ENCODE data around the gene MALSU1. TPM values are rescaled to one million over a fixed set of nuclear protein-coding genes. Genes with fewer than 3 reads are reported as not detected.

The MALSU1 gene
- 10 to 100 TPM; 47.8 to 61.9 (median 53.9) TPM for polyA plus RNA-seq (ENCODE audit: insufficient read length in 4 of 4)

DNA sequence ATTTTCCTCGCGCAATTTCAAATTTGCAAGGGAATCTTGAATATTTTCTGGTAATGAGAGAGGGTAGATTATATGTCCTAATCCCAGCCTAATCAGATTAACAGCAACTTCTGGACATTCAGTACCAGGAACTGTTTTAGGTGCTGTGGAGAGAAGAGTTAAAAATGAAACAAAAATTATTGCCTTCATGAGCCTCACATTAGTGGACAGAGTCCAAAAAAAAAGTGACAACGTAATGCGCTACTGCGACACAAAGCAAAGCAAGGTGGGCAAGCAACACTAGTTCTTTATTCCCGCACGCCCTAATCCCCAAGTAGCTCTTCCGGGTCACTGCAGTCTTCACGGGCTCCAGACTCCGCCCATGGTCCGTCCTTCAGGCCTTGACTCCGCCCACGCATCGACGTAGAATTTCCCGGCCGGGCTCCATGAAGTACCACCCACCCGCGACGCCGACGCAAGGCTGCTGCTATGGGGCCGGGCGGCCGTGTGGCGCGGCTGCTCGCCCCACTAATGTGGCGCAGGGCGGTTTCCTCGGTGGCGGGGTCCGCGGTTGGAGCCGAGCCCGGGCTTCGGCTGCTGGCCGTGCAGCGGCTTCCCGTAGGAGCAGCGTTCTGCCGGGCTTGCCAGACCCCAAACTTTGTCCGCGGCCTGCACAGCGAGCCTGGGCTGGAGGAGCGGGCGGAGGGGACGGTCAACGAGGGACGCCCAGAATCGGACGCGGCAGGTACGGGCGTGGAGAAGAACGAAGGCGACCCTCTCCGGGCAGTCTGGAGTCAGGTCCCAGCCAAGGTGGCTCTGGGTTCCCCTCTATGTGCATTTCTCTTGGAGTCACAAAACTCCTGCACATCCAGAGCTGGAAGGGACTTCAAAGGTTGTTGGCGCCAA, at the start of gene MALSU1:
TSS of gene MALSU1 (plus strand) at position 455 of the 885 bp plus-strand sequence. CDS start at position 469, 14 bp downstream.
- DNase-seq (ENCODE audit: low read depth in 4 of 4, low spot score in 2 of 4): peak; percentile 85 to 96 (median 92)

DNA sequence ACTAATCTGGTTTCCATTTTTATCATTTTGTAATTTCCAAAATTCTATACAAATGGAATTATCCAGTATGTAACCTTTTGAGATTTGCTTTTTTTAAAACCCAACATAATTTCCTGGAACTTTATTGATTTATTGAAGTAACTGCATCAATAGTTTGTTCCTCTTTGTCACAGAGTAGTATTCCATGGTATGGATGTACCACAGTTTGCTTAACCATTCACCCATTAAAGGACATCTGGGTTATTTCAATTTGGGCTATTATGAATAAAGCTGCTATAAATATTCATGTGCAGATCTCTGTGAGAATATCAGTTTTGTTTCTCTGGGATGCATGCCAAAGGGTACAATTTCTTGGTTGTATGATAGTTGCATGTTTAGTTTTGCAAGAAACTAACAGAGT, 49.7 kb upstream of the MALSU1 start:
- no peak for DNase-seq (ENCODE audit: low read depth in 4 of 4, low spot score in 2 of 4)

DNA sequence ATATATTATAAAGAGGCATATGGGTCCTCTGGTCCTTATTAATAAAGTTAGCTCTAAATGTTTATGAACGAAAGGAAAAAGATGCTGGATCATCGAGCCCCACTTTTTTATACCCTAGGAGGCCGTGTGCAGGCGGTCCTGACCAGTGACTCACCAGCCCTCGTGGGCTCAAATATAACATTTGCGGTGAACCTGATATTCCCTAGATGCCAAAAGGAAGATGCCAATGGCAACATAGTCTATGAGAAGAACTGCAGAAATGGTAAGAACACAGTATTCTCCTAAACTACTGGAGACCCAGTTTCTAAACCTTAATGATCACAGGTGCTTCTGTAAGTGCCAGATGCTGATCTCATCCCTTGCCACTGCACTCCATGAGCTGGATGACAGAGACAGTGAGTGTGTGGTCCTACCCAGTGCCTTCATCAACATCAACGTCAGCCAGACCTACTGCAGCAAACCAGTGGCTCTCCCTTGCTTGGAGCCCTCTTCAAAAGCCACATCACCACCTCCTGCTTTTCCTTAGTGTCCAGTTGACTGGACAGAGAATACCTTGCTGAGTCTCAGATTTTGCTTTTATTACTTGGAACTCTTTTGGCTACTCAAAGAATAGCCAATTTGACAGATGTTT, 45.0 kb upstream of the MALSU1 start:
- no peak for DNase-seq (ENCODE audit: low read depth in 4 of 4, low spot score in 2 of 4)

DNA sequence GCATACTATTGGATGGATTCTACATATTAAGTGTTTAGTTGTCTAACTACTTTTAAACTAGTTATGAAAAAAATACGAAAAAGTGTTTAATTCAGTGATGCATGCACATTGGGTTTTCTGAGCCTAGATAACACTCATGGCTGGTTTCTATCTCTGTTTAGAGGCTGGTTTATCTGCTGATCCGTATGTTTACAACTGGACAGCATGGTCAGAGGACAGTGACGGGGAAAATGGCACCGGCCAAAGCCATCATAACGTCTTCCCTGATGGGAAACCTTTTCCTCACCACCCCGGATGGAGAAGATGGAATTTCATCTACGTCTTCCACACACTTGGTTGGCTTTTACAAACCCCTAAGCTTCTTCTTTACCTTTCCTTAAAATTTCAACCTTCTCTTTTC, 42.4 kb upstream of the MALSU1 start:
- DNase-seq (ENCODE audit: low read depth in 4 of 4, low spot score in 2 of 4): no peak

DNA sequence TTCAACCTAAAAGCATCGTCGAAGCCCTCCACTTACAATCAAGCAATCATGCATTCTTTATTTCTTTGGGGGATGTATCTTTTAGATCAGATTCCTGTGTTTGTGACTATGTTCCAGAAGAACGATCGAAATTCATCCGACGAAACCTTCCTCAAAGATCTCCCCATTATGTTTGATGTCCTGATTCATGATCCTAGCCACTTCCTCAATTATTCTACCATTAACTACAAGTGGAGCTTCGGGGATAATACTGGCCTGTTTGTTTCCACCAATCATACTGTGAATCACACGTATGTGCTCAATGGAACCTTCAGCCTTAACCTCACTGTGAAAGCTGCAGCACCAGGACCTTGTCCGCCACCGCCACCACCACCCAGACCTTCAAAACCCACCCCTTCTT, 38.8 kb upstream of the MALSU1 start:
- DNase-seq (ENCODE audit: low read depth in 4 of 4, low spot score in 2 of 4): no peak

DNA sequence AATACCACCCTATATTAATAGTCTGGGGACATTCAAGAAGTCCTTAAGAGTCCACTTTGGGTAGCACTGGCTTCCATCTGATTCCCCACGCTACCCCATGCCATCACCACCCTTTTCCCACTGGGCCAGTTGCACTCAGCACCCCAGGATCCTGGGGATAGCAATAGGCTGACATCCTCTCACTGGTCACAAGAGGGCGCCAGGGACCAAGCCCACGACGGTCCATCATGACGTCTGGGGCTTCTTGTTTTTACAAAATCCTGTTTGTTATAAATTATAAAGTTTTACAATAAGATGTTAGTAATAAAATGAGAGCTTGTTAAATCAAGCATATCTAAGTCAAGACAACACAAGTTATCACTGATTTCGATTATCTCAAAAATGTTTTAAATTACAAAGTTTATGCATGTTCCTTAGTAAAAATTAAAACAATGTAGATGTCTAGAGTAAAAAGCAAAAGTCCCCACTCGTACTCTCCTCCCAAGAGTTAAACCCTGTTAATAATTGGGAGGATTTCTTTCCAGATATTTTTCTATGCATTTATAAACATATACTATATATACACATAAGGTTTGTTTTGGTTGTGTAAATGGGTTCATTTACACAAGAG, 37.2 kb upstream of the MALSU1 start:
- DNase-seq (ENCODE audit: low read depth in 4 of 4, low spot score in 2 of 4): no peak

DNA sequence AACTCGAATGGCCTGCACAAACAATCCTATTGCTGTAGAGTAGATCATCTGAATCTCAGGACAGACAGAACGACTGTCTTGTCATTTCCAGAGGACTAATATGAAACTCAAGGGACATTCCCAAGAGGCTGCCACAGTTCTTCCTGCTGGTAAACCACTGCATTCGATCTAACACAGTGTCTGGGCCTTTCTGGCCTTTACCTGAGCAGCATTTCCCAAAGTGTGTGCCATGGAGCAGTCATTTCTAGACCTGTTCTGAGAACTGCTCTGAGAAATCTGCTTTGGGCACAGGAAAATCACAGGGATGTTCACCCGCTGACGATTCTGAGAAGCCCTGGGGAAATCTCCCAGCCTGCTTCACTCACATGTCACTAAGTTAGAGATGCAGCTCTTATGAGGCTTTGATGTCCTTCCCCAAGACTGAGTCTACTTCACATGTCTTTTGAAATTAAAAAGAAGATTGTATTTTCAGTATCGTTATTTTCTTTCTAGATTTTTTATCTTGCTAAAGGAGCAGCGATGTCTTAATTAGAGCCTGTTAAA, 34.2 kb upstream of the MALSU1 start:
- DNase-seq (ENCODE audit: low read depth in 4 of 4, low spot score in 2 of 4): no peak

DNA sequence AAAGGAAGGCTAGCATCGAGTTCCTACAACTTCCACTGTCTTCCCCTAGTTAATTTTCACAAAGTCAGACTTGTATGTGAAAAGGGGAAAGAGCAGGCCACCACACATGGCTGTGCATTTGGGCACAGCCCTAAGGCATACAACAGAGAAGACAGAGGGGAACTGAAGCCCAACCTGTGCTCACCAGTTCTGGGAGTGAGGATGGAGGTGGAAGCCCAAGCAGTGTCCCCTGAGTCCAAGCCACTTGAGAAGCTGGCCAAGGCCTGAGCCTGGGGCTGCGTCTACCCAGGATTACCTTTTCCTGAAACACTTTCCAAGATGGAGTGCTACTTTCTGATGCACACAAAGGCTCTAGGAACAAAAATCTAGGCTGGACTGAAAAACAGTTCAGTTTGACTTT, 32.2 kb upstream of the MALSU1 start:
- DNase-seq (ENCODE audit: low read depth in 4 of 4, low spot score in 2 of 4): no peak

DNA sequence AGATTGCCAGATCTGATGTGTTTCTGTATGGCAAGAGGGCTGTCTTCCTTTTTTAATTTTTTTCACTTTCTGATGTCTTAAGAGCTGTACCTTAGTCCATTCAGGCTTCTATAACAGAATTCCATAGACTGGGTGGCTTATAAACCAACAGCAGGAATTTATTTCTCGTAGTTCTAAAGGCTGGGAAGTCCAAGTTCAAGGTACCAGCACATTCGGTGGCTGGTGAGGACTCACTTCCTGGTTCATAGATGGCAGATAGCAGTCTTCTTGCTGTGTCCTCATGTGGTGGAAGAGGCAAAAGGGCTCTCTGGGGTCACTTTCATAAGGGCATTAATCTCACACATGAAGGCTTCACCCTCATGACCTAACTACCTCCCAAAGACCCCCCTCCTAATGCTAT, 31.8 kb upstream of the MALSU1 start:
- DNase-seq (ENCODE audit: low read depth in 4 of 4, low spot score in 2 of 4): no peak

DNA sequence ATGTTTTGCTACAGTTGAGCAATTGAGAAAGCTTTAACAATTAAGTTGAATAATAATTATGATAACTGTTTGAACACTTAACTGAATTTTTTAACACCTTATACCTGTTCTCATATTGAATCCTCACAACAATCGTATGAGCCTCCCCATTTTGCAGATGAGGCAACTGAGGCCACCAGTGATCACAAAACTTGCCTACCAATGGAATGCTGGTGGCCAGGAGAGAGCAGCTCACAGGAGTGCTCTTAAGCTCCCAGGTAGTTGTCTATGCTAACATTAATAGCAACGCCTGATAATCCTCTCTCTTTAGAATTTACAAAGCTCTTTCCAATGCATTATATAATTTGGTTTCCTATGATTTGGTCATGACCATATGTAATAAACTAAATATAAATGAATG, 31.0 kb upstream of the MALSU1 start:
- DNase-seq (ENCODE audit: low read depth in 4 of 4, low spot score in 2 of 4): no peak

DNA sequence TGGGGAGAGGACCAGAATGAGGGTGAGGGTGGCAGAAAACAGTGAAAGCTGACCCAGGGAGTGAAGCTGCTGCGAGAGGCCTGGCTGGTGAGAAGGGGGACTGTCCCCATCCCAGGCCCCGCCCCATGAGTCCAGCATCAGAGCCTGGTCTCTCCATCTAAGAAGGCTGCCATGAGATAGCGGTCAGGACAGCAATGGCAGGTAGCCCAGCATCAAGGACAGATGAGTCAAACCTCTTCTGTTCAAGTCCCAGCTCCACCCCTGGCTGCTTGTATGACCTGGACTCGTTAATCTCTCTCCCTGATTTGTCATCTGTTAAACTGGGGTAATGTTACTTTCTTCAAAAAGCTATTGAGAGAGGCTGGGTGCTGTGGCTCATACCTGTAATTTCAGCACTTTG, 30.4 kb upstream of the MALSU1 start:
- DNase-seq (ENCODE audit: low read depth in 4 of 4, low spot score in 2 of 4): no peak

DNA sequence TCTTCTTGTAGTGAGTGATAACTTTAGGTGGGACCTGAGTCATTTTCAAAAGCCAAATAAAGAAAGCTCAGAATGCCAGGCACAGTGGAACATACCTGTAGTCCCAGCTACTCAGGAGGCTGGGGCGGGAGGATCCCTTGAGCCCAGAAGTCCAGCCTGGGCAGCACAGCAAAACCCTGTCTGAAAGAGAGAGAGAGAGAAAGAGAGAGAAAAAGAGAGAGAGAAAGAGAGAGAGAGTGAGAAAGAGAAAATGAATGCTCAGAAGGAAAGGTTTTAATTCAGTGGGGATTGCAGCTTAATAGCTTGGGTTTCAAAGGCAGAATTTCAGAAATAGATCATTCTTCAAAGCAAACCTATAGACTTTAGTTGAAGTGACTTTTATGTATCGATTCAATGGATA, 26.9 kb upstream of the MALSU1 start:
- DNase-seq (ENCODE audit: low read depth in 4 of 4, low spot score in 2 of 4): no peak

DNA sequence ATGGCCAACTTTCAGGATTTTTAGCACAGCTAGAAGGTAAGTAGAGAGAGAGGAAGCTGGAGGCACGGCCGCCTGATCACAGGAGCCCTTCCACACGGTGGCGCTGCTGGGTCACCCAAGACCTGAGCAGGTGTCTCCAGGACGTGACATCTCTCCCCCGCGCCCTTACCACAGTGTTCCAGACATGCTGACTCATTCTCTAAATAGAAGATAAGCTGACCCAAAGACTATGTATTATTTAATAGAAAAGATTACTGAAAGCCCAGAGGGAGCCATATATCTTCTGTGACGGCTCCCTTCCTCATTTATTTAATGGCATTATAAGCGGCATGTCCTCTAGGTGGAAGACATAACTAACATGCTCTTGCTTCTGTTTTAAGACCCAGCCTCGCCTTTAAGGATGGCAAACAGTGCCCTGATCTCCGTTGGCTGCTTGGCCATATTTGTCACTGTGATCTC, 26.0 kb upstream of the MALSU1 start:
- peak in 3 of 4 donors; percentile 26 to 62 (median 41) for DNase-seq (ENCODE audit: low read depth in 4 of 4, low spot score in 2 of 4)

DNA sequence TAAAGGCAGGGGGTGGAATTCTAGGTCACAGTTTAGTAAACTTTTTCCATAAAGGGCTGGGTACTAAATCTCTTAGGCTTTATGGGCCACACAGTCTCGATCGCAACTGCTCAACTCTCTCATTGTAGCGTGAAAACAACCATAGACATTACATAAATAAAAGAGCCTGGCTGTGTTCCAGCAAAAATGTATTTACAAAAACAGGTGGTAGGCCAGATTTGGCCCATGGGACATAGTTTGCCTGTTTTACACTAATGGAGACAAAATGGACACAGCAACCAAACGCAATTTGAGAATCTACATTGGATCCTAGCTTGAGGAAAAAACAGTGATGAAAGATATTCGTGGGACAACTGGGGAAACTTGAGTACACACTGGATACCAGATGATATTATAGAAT, 23.2 kb upstream of the MALSU1 start:
- DNase-seq (ENCODE audit: low read depth in 4 of 4, low spot score in 2 of 4): no peak

DNA sequence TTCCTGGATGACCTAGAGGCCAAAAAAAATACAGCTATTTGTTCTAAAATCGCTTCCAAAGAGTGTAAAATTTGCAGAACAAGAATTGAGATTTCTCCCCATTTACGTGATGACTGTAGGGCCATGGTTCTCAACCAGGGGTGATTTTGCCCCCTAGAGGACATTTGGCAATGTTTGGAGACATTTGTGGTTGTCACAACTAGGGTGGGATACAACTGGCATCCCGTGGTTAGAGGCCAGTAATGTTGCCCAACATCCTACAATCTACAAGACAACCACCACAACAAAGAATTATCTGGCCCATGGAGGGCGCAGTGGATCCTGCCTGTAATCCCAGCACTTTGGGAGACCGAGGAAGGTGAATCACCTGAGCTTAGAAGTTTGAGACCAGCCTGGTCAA, 22.8 kb upstream of the MALSU1 start:
- no peak for DNase-seq (ENCODE audit: low read depth in 4 of 4, low spot score in 2 of 4)

DNA sequence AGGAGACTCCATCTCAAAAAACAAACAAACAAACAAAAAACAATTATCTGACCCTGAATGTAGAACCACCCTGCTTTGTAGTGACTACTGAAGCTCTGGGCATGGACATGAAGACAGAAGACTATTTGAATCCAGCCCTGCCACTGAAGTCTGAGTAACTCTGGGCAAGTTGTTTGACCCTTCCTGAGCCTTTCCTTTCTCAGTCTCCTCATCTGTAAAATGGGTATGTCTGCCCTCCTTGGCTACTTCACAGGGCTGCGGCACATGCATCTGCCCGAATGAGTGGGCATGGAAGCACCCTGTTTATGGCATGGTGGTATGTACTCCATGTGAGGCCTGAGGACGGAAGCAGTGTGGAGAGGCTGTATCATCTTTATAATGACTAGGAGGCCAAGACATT, 22.2 kb upstream of the MALSU1 start:
- no peak for DNase-seq (ENCODE audit: low read depth in 4 of 4, low spot score in 2 of 4)

DNA sequence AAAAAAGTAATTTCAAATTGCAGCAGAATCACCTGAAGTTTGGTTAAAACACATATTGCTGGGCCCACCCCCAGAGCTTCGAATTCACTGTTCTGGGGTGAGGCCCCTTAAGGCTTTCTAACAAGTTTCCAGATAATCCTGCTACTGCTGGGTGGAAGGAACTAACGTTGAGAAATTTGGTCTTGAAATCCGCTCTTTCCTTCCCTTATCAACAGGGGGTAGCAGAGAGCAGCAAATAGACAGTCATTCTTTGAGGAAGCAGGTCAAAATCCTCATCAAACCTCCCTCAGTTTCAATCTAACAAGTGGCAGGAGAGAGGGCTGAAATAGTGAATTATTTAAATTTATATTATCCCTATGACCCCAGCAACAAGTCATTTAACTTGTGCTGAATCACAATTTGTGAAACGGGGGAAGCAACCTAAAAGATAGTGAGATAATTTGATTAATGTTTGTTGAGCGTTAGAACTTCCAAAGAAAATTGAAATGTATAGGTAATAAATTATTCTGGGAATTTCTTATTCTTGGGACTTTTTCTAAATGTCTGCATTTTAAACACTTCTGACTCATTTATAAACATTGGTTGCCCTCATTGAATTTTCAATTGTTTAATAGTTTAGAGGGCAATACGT, 21.7 kb upstream of the MALSU1 start:
- DNase-seq (ENCODE audit: low read depth in 4 of 4, low spot score in 2 of 4): peak in 1 of 4 donors; percentile 66

DNA sequence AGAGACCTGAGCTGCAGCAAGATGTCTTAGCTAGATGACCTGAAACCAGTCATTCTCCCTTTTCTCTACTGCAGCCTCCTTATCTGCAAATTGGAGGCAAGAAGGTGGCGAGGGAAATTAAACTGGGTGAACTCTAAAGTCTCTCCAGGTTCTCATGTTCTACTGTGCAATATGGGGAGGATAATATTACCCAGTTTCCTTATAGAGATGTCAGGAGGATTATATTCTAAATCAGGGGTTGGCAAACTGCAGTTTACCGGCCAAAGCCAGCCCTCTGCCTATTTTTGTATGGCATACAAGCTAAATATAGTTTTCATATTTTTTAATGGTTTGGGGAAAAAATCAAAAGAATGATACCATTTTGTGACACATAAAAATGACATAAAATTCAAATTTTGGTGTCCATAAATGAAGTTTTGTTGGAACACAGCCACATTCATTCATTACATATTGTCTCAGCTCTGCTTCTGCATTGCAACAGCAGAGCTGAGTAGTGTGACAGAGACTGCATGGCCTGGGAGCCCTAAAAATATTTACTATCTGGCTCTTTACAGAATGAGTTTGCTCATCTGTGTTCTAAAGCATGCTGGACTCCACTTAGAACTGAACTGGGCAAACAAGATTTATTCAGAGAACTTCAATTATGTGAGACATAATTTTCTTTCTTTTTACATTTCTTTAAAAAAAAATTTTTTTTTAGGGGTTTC, 19.2 kb upstream of the MALSU1 start:
- no peak for DNase-seq (ENCODE audit: low read depth in 4 of 4, low spot score in 2 of 4)

DNA sequence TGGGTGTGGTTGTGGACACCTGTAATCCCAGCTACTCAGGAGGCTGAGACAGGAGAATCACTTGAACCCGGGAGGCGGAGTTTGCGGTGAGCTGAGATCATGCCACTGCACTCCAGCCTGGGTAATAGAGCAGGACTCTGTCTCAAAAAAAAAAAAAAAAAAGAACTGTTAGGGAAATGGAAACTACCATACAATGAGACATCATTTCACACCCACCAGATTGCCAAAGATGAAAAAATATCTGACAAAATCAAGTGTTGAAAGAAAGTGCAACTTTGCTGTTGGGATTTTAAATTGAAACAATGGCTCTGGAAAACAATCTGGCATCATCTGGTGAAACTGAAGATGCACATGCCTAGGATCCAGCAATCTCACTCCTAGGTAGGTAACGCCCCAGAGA, 16.1 kb upstream of the MALSU1 start:
- no peak for DNase-seq (ENCODE audit: low read depth in 4 of 4, low spot score in 2 of 4)

DNA sequence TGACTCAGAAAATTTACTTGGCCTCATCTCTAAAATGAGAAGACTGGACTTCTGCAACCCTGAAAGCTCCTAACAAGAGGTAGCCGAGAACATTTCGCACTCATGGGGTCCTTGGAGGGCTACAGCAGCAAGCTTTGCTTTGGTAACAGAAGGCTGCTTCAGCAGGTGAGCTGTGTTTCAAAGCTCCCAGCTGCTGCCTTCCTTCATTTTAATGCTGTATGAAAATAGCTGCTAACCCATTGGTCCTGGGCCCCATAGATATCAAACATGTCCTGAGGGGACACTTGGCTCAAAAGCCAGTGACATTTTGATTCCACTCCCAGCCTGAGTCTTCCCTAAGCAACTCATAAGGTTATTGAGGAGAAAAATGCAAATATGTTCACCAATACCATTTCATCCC, 14.3 kb upstream of the MALSU1 start:
- DNase-seq (ENCODE audit: low read depth in 4 of 4, low spot score in 2 of 4): no peak

Data from left renal cortex interstitium (tissue), 4 donors.